Measurements from ENCODE around the gene SDC1. TPM values are rescaled to one million over a fixed set of nuclear protein-coding genes. Genes with fewer than 3 reads are reported as not detected.

Gene SDC1
- total RNA-seq, 3 donors from 2014 or later, result 65.3 to 170 (median 162) TPM

GRCh38 chr2:20211420-20211819 is 13.5 kb downstream of the SDC1 start:
- DNase-seq (no peak), ATAC-seq (no peak)
- H3K4me1 ChIP-seq (ENCODE audit: low read depth), result peaks cover 44% of the 10 kb centered on the region
- intact Hi-C loops (cut with DNase I, micrococcal nuclease), result no loop called here
- no peaks in the 10 kb centered on the region for H3K9me3 ChIP-seq
- no peak overlapping the region for H3K4me3 ChIP-seq
- no peaks in the 10 kb centered on the region for H3K36me3 ChIP-seq (ENCODE audit: low read depth)
- TF ChIP-seq CTCF (IDR thresholded peaks at IDR 0.05), result no peak

DNA sequence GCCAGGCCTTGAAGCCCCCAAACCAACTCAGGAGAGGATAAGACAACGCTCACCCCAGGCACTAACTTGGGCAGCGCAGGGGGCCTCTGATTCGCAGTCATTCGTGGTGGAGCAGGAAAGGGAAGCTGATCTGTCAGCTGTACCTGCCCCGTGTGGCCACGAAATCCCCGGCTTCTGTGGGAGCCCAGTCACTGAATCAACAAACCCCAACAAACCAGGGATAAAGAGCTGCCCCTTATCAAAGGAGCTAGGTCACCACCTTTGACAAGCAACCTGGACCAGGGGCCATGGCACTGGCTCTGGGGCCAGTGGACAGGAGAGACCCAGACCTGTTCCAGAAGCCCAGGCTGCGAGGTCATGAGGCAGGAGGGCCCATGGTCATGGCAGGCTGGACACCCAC is 14.5 kb downstream of the SDC1 start:
- DNase-seq, result peak in 1 of 3 donors; percentile 34
- no peak for TF ChIP-seq CTCF (IDR thresholded peaks at IDR 0.05)
- H3K4me3 ChIP-seq, result no peak overlapping the region
- H3K4me1 ChIP-seq (ENCODE audit: low read depth), result peaks cover 43% of the 10 kb centered on the region
- no peaks in the 10 kb centered on the region for H3K9me3 ChIP-seq
- H3K36me3 ChIP-seq (ENCODE audit: low read depth), result no peaks in the 10 kb centered on the region
- intact Hi-C loops (cut with DNase I, micrococcal nuclease), result no loop called here
- no peak for ATAC-seq

GRCh38 chr2:20209373-20210109 is 15.4 kb downstream of the SDC1 start:
- no peak overlapping the region for H3K4me3 ChIP-seq
- peaks cover 36% of the 10 kb centered on the region for H3K4me1 ChIP-seq (ENCODE audit: low read depth)
- intact Hi-C loops (cut with DNase I, micrococcal nuclease), result no loop called here
- no peak for ATAC-seq
- TF ChIP-seq CTCF (IDR thresholded peaks at IDR 0.05), result no peak
- no peaks in the 10 kb centered on the region for H3K9me3 ChIP-seq
- no peaks in the 10 kb centered on the region for H3K36me3 ChIP-seq (ENCODE audit: low read depth)
- DNase-seq, result no peak

- DNase-seq, result no peak
- intact Hi-C loops (cut with DNase I, micrococcal nuclease), result no loop called here
- peaks cover 28% of the 10 kb centered on the region for H3K4me1 ChIP-seq (ENCODE audit: low read depth)
- H3K9me3 ChIP-seq, result no peaks in the 10 kb centered on the region
- no peak overlapping the region for H3K4me3 ChIP-seq
- peak; percentile 19 for ATAC-seq
- no peak for TF ChIP-seq CTCF (IDR thresholded peaks at IDR 0.05)
- H3K36me3 ChIP-seq (ENCODE audit: low read depth), result no peaks in the 10 kb centered on the region
Observed at GRCh38 chr2:20208476-20208859, 16.5 kb downstream of the SDC1 start.

- no peak overlapping the region for H3K4me3 ChIP-seq
- intact Hi-C loops (cut with DNase I, micrococcal nuclease), result no loop called here
- peaks cover 7% of the 10 kb centered on the region for H3K36me3 ChIP-seq (ENCODE audit: low read depth)
- DNase-seq (no peak), ATAC-seq (no peak)
- H3K4me1 ChIP-seq (ENCODE audit: low read depth), result peaks cover 23% of the 10 kb centered on the region
- H3K9me3 ChIP-seq, result no peaks in the 10 kb centered on the region
- TF ChIP-seq CTCF (IDR thresholded peaks at IDR 0.05), result no peak
Observed at GRCh38 chr2:20207051-20207450, 17.9 kb downstream of the SDC1 start.

Data from mucosa of descending colon (tissue), 3 donors.